ENCODE results near the gene KIF16B.

KIF16B gene

DNA sequence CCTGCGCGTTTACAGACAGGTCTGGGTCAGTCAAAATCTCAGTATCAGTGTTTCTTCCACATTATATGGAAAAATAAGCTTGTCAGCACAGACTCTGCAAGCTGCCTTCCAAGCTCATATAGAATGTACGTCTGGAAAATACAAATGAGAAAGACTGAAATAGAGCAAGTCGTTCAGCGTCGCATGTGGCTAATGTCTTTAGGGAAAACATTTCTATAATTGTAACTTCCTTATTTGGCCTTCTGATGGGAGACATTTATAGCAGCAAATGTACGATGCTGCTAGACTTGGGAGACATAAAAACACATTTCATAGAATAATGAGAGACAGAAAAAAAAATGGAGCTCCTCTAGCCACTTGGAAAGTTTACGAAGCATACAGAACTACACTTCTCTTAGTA, 122.2 kb downstream of the KIF16B start:
- no peaks in the 10 kb centered on the region for H3K36me3 ChIP-seq
- H3K4me3 ChIP-seq (ENCODE audit: low read depth in 1 of 2, low read length in 1 of 2) = no peak overlapping the region
- no peak overlapping the region for H3K27ac ChIP-seq
- H3K9me3 ChIP-seq = no peaks in the 10 kb centered on the region
- TF ChIP-seq, protein P1, sequence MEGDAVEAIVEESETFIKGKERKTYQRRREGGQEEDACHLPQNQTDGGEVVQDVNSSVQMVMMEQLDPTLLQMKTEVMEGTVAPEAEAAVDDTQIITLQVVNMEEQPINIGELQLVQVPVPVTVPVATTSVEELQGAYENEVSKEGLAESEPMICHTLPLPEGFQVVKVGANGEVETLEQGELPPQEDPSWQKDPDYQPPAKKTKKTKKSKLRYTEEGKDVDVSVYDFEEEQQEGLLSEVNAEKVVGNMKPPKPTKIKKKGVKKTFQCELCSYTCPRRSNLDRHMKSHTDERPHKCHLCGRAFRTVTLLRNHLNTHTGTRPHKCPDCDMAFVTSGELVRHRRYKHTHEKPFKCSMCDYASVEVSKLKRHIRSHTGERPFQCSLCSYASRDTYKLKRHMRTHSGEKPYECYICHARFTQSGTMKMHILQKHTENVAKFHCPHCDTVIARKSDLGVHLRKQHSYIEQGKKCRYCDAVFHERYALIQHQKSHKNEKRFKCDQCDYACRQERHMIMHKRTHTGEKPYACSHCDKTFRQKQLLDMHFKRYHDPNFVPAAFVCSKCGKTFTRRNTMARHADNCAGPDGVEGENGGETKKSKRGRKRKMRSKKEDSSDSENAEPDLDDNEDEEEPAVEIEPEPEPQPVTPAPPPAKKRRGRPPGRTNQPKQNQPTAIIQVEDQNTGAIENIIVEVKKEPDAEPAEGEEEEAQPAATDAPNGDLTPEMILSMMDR (IDR thresholded peaks at IDR 0.05) = no peak
- H3K4me1 ChIP-seq (ENCODE audit: control insufficient read depth in 1 of 2, insufficient read depth in 1 of 2, low read depth in 1 of 2, low read length in 1 of 2) = peaks cover 3 to 8% of the 10 kb centered on the region in 2 experiments
- no peaks in the 10 kb centered on the region for H3K27me3 ChIP-seq

DNA sequence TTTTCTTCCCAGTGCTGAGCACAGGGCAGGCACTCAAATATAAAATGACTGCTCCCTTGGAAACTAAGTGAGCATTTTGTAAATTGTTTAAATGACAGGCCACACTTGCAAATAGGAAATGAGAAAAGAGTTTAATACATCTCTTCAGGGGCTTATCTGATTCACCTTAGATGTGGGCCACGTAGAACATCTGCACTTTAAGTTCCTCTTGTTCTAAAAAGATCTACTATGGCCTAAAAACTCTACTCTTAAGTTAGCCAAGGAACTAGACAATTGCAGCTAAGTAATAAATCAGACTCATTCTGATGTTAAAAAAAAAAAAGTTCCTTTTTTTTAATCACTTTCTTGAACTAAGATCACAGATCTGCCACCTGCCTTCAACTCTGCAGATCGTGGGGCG, 126.3 kb downstream of the KIF16B start:
- H3K27me3 ChIP-seq = no peaks in the 10 kb centered on the region
- H3K27ac ChIP-seq = no peak overlapping the region
- H3K36me3 ChIP-seq = no peaks in the 10 kb centered on the region
- TF ChIP-seq, protein P1 (IDR thresholded peaks at IDR 0.05) = no peak
- no peak overlapping the region for H3K4me3 ChIP-seq (ENCODE audit: low read depth in 1 of 2, low read length in 1 of 2)
- peaks cover 0 to 3% of the 10 kb centered on the region in 2 experiments for H3K4me1 ChIP-seq (ENCODE audit: control insufficient read depth in 1 of 2, insufficient read depth in 1 of 2, low read depth in 1 of 2, low read length in 1 of 2)
- H3K9me3 ChIP-seq = no peaks in the 10 kb centered on the region

DNA sequence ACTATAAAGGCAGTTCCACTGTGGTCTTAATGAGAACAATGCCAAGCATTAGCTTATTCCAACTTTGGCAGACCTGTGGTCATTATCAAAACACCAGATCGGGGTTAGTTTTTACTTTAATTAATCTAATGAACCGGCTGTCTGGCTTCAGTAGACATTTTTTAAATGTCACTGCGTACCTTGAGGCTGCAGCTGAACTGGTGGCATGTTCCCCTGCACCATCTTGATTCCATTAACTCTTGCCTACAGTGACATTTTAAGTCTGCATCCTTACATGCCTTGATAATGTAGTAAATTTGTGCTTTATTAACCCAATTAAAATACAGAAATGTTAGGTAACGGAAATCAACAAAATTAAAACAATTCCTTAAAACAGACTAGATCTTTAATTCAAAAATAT, 127.0 kb downstream of the KIF16B start:
- TF ChIP-seq, protein P1 (IDR thresholded peaks at IDR 0.05) = no peak
- Histone ChIP-seq H3K4me1 (ENCODE audit: control insufficient read depth in 1 of 2, insufficient read depth in 1 of 2, low read depth in 1 of 2, low read length in 1 of 2) (no peaks in the 10 kb centered on the region), H3K27me3 (no peaks in the 10 kb centered on the region), H3K9me3 (no peaks in the 10 kb centered on the region), H3K36me3 (no peaks in the 10 kb centered on the region), H3K27ac (no peak overlapping the region), H3K4me3 (ENCODE audit: low read depth in 1 of 2, low read length in 1 of 2) (no peak overlapping the region)

DNA sequence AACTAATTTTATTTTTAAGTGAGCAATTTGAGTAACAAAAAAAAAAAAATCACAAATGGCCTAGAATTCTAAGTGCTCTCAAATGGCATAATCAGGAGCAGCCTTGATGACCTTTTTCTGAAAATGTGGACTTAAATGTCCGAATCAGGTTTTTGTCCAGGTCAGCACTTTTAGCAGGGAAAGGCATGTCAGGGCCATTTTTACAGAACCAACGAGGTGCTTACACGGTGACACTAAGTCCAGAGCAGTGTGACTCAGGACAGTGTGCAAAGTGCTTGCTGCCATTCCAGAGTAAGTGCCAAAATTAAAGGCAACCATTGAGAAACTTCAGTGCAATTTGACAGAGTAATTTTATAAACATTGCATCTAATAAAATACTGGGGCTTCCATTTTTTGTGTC, 127.8 kb downstream of the KIF16B start:
- Histone ChIP-seq H3K9me3 (no peaks in the 10 kb centered on the region), H3K27me3 (no peaks in the 10 kb centered on the region), H3K4me1 (ENCODE audit: control insufficient read depth in 1 of 2, insufficient read depth in 1 of 2, low read depth in 1 of 2, low read length in 1 of 2) (no peaks in the 10 kb centered on the region), H3K36me3 (no peaks in the 10 kb centered on the region), H3K27ac (no peak overlapping the region), H3K4me3 (ENCODE audit: low read depth in 1 of 2, low read length in 1 of 2) (no peak overlapping the region)
- TF ChIP-seq, protein P1 (IDR thresholded peaks at IDR 0.05) = no peak

DNA sequence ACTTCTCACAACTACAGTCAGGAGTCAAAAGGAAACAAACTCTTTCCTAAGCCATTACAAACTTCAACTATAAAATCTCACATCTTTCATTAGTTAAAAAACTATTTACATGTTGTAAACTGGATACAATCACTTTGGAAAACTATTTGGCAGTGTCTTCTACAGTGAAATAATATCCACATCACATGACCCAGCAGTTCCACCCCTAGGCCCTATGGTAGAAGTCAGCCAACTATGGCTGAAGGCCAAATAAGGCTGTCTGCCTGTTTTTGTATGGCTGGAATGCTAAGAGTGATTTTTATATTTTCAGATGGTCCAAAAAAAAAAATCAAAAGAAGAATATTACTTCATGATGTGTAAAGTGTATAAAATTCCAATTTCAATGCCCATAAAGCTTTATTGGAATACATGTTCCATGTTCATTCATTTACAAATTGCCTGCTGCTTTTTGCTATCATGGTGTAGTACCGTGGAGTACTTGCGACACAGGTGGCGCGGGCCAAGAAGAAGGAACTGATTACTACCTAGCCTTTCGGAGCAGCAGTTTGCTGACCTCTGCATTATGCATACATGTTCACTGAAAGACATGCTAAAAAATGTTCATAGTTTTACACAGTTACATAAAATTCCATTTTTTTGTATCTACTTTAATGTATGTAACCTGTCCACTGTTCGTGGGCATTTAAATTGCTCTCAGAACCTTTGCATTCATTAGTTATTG, 129.0 kb downstream of the KIF16B start:
- no peak overlapping the region for H3K4me3 ChIP-seq (ENCODE audit: low read depth in 1 of 2, low read length in 1 of 2)
- no peaks in the 10 kb centered on the region for H3K9me3 ChIP-seq
- no peaks in the 10 kb centered on the region for H3K36me3 ChIP-seq
- H3K27ac ChIP-seq = no peak overlapping the region
- H3K27me3 ChIP-seq = no peaks in the 10 kb centered on the region
- no peaks in the 10 kb centered on the region for H3K4me1 ChIP-seq (ENCODE audit: control insufficient read depth in 1 of 2, insufficient read depth in 1 of 2, low read depth in 1 of 2, low read length in 1 of 2)
- TF ChIP-seq, protein P1 (IDR thresholded peaks at IDR 0.05) = no peak

Measured in neutrophil (primary cell).